Measurements from ENCODE around the gene CD37.
A peak's percentile ranks its signal among the peaks of the same experiment; 100 is the strongest.
"Not testable (repeated sequence)": the region's sequence is repeated elsewhere in the genome, so short reads cannot be mapped to it uniquely, and the experiment has no call there.

CD37 gene

GRCh38 chr19:49301165-49301865 lies 33.9 kb upstream of the CD37 start:
- Histone ChIP-seq H3K27ac (ENCODE audit: low read depth, low read length) (no peak overlapping the region), H3K4me3 (ENCODE audit: low read depth in 1 of 2, low read length in 2 of 2) (peak overlapping the region; percentile 44 to 56), H3K4me1 (ENCODE audit: control insufficient read depth in 1 of 2, insufficient read depth in 2 of 2, low read length in 2 of 2) (no peaks in the 10 kb centered on the region), H3K9ac (ENCODE audit: low read depth in 1 of 2, low read length in 2 of 2) (no peak overlapping the region), H3K36me3 (ENCODE audit: control insufficient read depth in 1 of 2, insufficient read depth in 2 of 2, low read length in 2 of 2) (no peaks in the 10 kb centered on the region), H3K9me3 (ENCODE audit: control insufficient read depth in 1 of 2, low read length in 2 of 2) (no peaks in the 10 kb centered on the region), H3K27me3 (ENCODE audit: control insufficient read depth in 1 of 2, insufficient read depth in 2 of 2, low read length in 2 of 2) (no peaks in the 10 kb centered on the region)

DNA sequence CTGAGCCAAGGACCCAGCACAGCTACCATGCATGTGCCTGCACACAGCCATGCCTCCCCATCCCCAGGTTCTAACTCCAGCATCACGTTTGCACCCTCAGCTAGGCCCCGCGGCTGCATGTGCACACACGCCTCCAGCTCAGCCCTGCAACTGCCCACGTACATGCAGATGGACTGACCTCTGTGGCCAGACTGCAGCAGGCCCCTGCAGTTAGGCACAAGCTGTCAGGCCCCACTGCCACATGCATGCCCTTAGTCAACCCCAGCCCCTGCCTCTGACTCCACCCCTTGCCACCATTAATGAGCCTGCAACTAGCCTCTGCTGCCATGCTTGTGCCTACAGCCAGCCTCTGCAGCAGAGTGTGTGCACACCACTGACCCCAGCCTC lies 33.3 kb upstream of the CD37 start:
- H3K9me3 ChIP-seq (ENCODE audit: control insufficient read depth in 1 of 2, low read length in 2 of 2): no peaks in the 10 kb centered on the region
- H3K27me3 ChIP-seq (ENCODE audit: control insufficient read depth in 1 of 2, insufficient read depth in 2 of 2, low read length in 2 of 2): no peaks in the 10 kb centered on the region
- H3K36me3 ChIP-seq (ENCODE audit: control insufficient read depth in 1 of 2, insufficient read depth in 2 of 2, low read length in 2 of 2): no peaks in the 10 kb centered on the region
- no peaks in the 10 kb centered on the region for H3K4me1 ChIP-seq (ENCODE audit: control insufficient read depth in 1 of 2, insufficient read depth in 2 of 2, low read length in 2 of 2)
- no peak overlapping the region for H3K27ac ChIP-seq (ENCODE audit: low read depth, low read length)
- no peak overlapping the region for H3K9ac ChIP-seq (ENCODE audit: low read depth in 1 of 2, low read length in 2 of 2)
- H3K4me3 ChIP-seq (ENCODE audit: low read depth in 1 of 2, low read length in 2 of 2): no peak overlapping the region

DNA sequence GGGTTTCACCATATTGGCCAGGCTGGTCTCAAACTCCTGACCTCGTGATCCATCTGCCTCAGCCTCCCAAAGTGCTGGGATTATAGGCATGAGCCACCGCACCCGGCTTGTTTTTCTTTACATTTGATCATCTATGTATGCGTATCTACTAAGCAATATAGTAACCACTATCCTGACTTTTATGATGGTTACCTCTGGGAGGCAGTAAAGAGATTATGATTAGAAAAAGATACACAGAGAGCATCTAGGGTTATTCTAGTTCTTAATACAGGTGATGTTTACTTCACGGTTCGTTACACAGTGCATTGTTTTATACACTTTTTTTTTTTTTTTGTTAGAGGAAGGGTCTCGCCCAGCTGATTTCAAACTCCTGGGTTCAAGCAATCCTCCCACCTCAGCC lies 28.5 kb upstream of the CD37 start:
- not testable (repeated sequence) for H3K4me3 ChIP-seq (ENCODE audit: low read depth in 1 of 2, low read length in 2 of 2); H3K27me3 ChIP-seq (ENCODE audit: control insufficient read depth in 1 of 2, insufficient read depth in 2 of 2, low read length in 2 of 2); H3K9me3 ChIP-seq (ENCODE audit: control insufficient read depth in 1 of 2, low read length in 2 of 2); H3K36me3 ChIP-seq (ENCODE audit: control insufficient read depth in 1 of 2, insufficient read depth in 2 of 2, low read length in 2 of 2); H3K4me1 ChIP-seq (ENCODE audit: control insufficient read depth in 1 of 2, insufficient read depth in 2 of 2, low read length in 2 of 2); H3K27ac ChIP-seq (ENCODE audit: low read depth, low read length); H3K9ac ChIP-seq (ENCODE audit: low read depth in 1 of 2, low read length in 2 of 2)

DNA sequence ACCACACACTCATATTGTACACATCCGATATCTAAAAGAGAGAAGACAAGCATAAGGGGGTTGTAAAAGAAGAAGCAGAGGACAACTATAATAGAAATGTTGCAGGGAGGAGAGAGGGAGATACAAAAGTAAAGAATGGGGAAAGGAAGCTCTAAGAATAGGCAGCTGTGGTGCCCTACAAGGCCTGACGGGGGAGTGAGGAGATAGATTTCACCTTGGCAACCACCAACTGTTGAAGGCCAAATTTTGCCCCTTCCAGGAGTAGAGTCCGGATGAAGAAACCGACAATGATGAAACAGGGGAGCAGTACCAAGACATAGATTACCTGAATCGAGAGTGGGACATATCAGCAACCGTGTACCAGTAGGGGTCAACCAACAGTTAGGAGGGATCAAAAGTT lies 26.1 kb upstream of the CD37 start:
- no peaks in the 10 kb centered on the region for H3K27me3 ChIP-seq (ENCODE audit: control insufficient read depth in 1 of 2, insufficient read depth in 2 of 2, low read length in 2 of 2)
- H3K9ac ChIP-seq (ENCODE audit: low read depth in 1 of 2, low read length in 2 of 2): no peak overlapping the region
- H3K4me3 ChIP-seq (ENCODE audit: low read depth in 1 of 2, low read length in 2 of 2): no peak overlapping the region
- peaks cover 0 to 3% of the 10 kb centered on the region in 2 donors for H3K36me3 ChIP-seq (ENCODE audit: control insufficient read depth in 1 of 2, insufficient read depth in 2 of 2, low read length in 2 of 2)
- H3K27ac ChIP-seq (ENCODE audit: low read depth, low read length): no peak overlapping the region
- no peaks in the 10 kb centered on the region for H3K9me3 ChIP-seq (ENCODE audit: control insufficient read depth in 1 of 2, low read length in 2 of 2)
- no peaks in the 10 kb centered on the region for H3K4me1 ChIP-seq (ENCODE audit: control insufficient read depth in 1 of 2, insufficient read depth in 2 of 2, low read length in 2 of 2)

DNA sequence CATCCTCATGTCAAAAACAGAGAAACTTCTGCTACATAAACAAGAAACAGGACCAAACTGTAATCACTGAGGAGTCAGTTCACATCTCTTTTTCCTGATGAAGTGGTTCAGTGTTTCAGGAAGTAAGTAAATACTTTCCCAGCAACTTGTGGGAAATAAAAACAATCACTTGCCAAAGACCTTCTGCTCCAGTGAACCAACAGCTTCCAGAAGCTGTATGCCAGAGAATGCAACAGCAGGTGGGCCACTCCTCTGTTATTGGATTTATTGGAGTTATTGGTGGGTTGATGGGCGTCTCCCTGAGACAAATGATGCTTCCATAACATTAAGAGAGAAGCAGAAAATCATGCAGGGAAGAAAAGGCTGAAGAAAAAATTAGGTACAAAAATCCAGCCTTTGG lies 20.1 kb upstream of the CD37 start:
- H3K4me3 ChIP-seq (ENCODE audit: low read depth in 1 of 2, low read length in 2 of 2): no peak overlapping the region
- no peak overlapping the region for H3K9ac ChIP-seq (ENCODE audit: low read depth in 1 of 2, low read length in 2 of 2)
- H3K27ac ChIP-seq (ENCODE audit: low read depth, low read length): no peak overlapping the region
- H3K27me3 ChIP-seq (ENCODE audit: control insufficient read depth in 1 of 2, insufficient read depth in 2 of 2, low read length in 2 of 2): no peaks in the 10 kb centered on the region
- no peaks in the 10 kb centered on the region for H3K4me1 ChIP-seq (ENCODE audit: control insufficient read depth in 1 of 2, insufficient read depth in 2 of 2, low read length in 2 of 2)
- H3K36me3 ChIP-seq (ENCODE audit: control insufficient read depth in 1 of 2, insufficient read depth in 2 of 2, low read length in 2 of 2): peaks cover 0 to 3% of the 10 kb centered on the region in 2 donors
- peaks cover 0 to 6% of the 10 kb centered on the region in 2 donors for H3K9me3 ChIP-seq (ENCODE audit: control insufficient read depth in 1 of 2, low read length in 2 of 2)

- Histone ChIP-seq H3K4me1 (ENCODE audit: control insufficient read depth in 1 of 2, insufficient read depth in 2 of 2, low read length in 2 of 2) (no peaks in the 10 kb centered on the region), H3K9me3 (ENCODE audit: control insufficient read depth in 1 of 2, low read length in 2 of 2) (peaks cover 5 to 12% of the 10 kb centered on the region in 2 donors), H3K4me3 (ENCODE audit: low read depth in 1 of 2, low read length in 2 of 2) (no peak overlapping the region), H3K36me3 (ENCODE audit: control insufficient read depth in 1 of 2, insufficient read depth in 2 of 2, low read length in 2 of 2) (no peaks in the 10 kb centered on the region), H3K9ac (ENCODE audit: low read depth in 1 of 2, low read length in 2 of 2) (no peak overlapping the region), H3K27me3 (ENCODE audit: control insufficient read depth in 1 of 2, insufficient read depth in 2 of 2, low read length in 2 of 2) (no peaks in the 10 kb centered on the region), H3K27ac (ENCODE audit: low read depth, low read length) (no peak overlapping the region)
Observed at GRCh38 chr19:49316284-49316683, 18.9 kb upstream of the CD37 start.

DNA sequence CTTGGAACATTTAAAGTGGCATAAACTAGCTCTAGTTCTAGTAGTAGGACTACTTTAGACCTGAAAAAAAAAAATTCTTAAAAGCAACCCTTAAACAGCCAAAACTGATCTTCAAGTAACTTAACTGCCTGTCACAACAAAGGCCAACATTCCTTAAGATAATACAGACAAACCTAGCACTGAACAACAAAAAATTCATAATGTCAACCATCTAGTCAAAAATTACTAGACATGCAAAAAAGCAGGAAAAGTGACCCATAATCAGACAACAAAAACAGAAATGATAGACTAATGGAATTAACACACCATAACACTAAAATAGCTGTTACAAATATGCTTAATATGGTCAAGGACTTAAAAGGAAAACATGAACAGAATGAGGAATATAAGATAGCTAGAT lies 16.9 kb upstream of the CD37 start:
- H3K36me3 ChIP-seq (ENCODE audit: control insufficient read depth in 1 of 2, insufficient read depth in 2 of 2, low read length in 2 of 2): no peaks in the 10 kb centered on the region
- no peak overlapping the region for H3K4me3 ChIP-seq (ENCODE audit: low read depth in 1 of 2, low read length in 2 of 2)
- H3K4me1 ChIP-seq (ENCODE audit: control insufficient read depth in 1 of 2, insufficient read depth in 2 of 2, low read length in 2 of 2): no peaks in the 10 kb centered on the region
- no peaks in the 10 kb centered on the region for H3K27me3 ChIP-seq (ENCODE audit: control insufficient read depth in 1 of 2, insufficient read depth in 2 of 2, low read length in 2 of 2)
- peaks cover 5 to 12% of the 10 kb centered on the region in 2 donors for H3K9me3 ChIP-seq (ENCODE audit: control insufficient read depth in 1 of 2, low read length in 2 of 2)
- no peak overlapping the region for H3K27ac ChIP-seq (ENCODE audit: low read depth, low read length)
- no peak overlapping the region for H3K9ac ChIP-seq (ENCODE audit: low read depth in 1 of 2, low read length in 2 of 2)

DNA sequence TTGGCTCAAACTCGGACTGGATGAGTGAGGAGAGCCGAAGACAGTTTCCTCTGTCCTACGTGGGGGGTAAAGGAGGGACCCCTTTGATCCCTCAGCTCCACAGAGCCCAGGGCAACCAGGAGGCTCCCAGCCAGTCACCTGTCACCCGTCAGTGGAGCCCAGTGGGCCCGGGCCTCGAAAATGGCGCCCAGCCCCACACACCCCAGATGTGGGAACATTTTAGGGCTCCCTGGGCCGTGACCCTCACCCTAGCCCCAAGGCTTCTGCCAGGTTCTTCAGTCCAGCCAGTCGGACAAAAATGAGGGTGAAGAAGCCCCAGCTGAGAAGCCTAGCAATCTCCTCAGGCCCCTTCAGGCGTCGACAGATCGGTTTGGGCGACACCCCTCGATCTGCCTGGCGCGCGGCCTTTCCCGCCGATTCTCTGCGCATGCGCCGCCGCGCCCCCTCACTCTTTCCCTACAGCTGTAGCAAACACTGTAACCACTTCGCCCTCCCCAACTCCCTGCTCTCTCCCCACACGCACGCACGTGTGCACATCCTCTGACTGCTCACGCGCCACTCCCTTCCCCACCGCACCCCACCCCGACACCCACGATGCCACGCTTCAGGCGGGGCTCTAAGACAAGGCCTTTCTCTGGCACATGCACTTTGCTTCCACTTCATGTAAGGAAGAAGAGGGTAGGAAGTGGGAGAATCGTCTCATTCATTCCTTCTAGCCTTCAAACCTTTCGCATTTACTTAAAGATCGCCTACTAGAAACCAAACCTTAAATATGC lies 10.2 kb upstream of the CD37 start, which contains the start of gene SLC6A16:
Gene SLC6A16 (minus strand): TSS at position 391 of the 776 bp plus-strand sequence. CDS start 13,844 bp downstream, outside the sequence.
- Histone ChIP-seq H3K27me3 (ENCODE audit: control insufficient read depth in 1 of 2, insufficient read depth in 2 of 2, low read length in 2 of 2) (no peaks in the 10 kb centered on the region), H3K36me3 (ENCODE audit: control insufficient read depth in 1 of 2, insufficient read depth in 2 of 2, low read length in 2 of 2) (no peaks in the 10 kb centered on the region), H3K9ac (ENCODE audit: low read depth in 1 of 2, low read length in 2 of 2) (no peak within 1 kb of the TSS), H3K4me3 (ENCODE audit: low read depth in 1 of 2, low read length in 2 of 2) (no peak within 1 kb of the TSS), H3K4me1 (ENCODE audit: control insufficient read depth in 1 of 2, insufficient read depth in 2 of 2, low read length in 2 of 2) (no peaks in the 10 kb centered on the region), H3K27ac (ENCODE audit: low read depth, low read length) (no peak within 1 kb of the TSS), H3K9me3 (ENCODE audit: control insufficient read depth in 1 of 2, low read length in 2 of 2) (peaks cover 5 to 6% of the 10 kb centered on the region in 2 donors)

GRCh38 chr19:49325756-49326155 lies 9.4 kb upstream of the CD37 start:
- H3K36me3 ChIP-seq (ENCODE audit: control insufficient read depth in 1 of 2, insufficient read depth in 2 of 2, low read length in 2 of 2); H3K4me3 ChIP-seq (ENCODE audit: low read depth in 1 of 2, low read length in 2 of 2); H3K27ac ChIP-seq (ENCODE audit: low read depth, low read length); H3K4me1 ChIP-seq (ENCODE audit: control insufficient read depth in 1 of 2, insufficient read depth in 2 of 2, low read length in 2 of 2); H3K9me3 ChIP-seq (ENCODE audit: control insufficient read depth in 1 of 2, low read length in 2 of 2); H3K9ac ChIP-seq (ENCODE audit: low read depth in 1 of 2, low read length in 2 of 2); H3K27me3 ChIP-seq (ENCODE audit: control insufficient read depth in 1 of 2, insufficient read depth in 2 of 2, low read length in 2 of 2): not testable (repeated sequence)

DNA sequence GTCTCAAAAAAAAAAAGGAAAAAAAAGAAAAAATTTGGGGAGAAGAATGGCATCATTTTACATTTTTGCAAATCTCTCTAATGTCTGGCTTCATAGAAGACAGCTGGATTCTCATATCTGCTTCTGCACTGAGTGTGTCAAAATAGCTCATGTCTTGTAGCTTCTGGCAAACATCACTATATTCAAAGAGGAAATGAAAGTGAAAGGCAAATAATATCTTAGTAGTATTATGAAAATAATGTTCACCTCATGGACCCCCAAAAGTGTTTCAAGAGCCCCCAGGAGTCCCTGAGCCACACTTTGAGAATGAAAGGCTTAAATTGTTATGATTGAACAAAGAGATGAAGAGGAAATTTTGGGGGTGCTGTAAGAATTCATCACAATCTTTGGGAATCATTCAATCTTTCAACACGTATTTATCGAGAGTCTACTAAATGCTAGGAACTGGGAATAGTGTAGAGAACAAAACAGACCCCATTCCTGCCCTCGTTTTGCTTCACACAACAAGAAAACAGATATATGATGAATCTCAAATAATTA lies 9.0 kb upstream of the CD37 start:
- no peaks in the 10 kb centered on the region for H3K9me3 ChIP-seq (ENCODE audit: control insufficient read depth in 1 of 2, low read length in 2 of 2)
- no peak overlapping the region for H3K27ac ChIP-seq (ENCODE audit: low read depth, low read length)
- no peaks in the 10 kb centered on the region for H3K36me3 ChIP-seq (ENCODE audit: control insufficient read depth in 1 of 2, insufficient read depth in 2 of 2, low read length in 2 of 2)
- H3K27me3 ChIP-seq (ENCODE audit: control insufficient read depth in 1 of 2, insufficient read depth in 2 of 2, low read length in 2 of 2): no peaks in the 10 kb centered on the region
- no peak overlapping the region for H3K4me3 ChIP-seq (ENCODE audit: low read depth in 1 of 2, low read length in 2 of 2)
- no peaks in the 10 kb centered on the region for H3K4me1 ChIP-seq (ENCODE audit: control insufficient read depth in 1 of 2, insufficient read depth in 2 of 2, low read length in 2 of 2)
- no peak overlapping the region for H3K9ac ChIP-seq (ENCODE audit: low read depth in 1 of 2, low read length in 2 of 2)

All from duodenal mucosa (tissue), 2 donors.